Measurements from ENCODE around the gene NPFF.

NPFF gene

GRCh38 chr12:53472056-53472582 lies 35.2 kb downstream of the NPFF start:
- no peak for DNase-seq

- DNase-seq, result no peak
Observed at GRCh38 chr12:53468282-53468681, 39.0 kb downstream of the NPFF start.

DNA sequence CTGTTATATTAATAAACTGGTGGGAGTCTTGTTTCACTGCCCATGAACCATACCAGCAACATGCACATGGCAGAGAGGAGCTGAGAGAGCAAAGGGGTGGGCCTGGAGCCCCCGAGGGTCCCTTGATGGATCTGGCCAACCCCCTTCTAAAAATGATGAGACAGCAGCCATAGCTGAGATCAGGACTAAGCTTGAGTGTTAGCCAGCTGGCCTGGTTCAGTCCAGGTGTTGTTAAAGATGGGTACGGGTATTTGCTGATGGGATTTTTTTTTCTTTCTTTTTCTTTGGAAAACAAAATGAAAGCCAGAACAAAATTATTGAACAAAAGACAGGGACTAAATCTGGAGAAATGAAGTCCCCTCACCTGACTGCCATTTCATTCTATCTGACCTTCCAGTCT lies 39.4 kb downstream of the NPFF start:
- no peak for DNase-seq

GRCh38 chr12:53467082-53467481 lies 40.2 kb downstream of the NPFF start:
- no peak for DNase-seq

GRCh38 chr12:53466640-53467039 lies 40.6 kb downstream of the NPFF start:
- DNase-seq, result peak; percentile 28

DNA sequence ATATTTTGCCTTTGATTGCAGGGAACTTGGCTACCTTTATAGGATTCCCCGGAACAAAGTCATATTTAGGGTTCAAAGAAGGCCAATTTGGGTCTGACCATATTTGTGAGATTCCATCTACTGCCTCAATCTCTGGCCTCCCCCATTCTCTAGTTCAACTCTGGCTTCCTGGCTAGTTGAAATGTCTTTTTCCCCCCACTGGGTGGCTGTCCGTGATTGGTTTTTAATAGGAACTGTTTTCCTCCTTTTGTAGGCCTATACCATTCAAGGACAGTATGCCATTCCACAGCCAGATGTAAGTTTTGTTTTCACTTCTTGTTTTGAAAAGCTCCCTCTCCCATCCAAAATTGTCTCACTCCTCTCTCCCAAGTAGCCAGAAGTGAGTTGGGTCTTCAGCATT lies 41.6 kb downstream of the NPFF start:
- DNase-seq, result no peak

DNA sequence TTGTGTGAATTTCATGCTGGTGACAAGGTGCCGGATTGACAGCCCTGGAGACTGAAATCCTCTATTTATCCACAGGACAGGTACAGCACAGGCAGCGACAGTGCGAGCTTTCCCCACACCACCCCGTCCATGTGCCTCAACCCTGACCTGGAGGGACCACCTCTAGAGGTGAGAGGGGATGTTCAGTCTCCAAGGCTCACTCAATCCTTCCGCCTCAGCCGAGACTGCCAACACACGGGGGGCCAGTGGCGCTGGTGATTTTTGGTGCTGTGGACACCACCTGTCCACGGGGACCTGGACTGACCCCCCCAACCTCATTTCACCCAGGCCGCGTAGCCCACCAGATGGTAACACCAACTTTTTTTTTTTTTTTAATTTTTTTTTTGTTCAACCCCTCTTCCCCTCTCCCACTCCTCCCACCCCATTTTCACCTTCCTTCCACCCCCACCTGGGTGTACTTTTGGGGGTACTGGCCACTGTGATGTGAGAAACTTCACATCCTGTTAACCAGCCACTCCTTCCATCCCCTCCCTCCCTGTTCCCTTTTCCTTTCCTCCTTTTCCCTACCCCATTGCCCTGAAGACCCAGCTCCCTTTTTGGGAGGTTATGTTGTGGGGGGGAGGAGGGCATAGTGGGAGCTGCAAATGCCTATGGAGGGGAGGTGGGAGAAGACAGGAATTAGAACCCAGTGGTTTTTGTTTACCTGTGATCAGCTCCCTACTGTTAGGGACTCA lies 42.4 kb downstream of the NPFF start:
- DNase-seq, result no peak

DNA sequence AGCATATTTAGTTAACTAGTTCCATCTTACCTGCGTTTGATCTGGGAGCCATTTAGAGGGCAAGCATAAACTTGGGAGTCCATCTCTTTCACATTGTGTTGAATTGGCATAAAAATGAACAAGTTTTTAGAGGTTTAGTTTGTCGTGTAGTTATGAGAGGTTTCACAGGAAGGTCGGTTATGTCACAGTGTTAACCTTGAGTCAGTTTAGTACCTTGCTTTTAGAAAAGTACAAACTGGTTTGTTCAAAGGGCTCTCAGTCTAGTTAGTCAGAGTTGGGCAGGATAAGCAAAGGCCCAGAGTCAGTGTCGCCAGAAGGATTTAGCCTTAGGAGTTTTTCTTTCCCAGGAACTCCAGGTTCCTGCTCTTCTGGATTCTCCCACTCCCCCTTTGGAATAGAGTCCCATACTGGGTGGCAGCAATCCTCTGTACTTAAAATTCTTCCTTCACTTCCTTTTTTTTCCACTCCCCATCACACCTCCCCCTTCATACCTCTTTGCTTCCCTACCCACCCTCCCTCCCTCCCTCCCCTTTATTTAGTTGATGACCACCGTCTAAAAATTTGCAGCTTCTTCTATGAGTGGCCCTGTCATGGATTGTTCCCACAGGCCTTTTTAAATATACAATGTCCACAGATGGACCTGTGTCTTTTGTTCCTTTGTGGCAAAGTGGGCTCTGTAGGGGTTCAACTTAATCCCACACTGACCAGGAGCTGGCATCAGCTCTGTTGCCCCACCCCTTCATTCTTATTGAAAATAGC lies 43.3 kb downstream of the NPFF start:
- DNase-seq, result no peak

DNA sequence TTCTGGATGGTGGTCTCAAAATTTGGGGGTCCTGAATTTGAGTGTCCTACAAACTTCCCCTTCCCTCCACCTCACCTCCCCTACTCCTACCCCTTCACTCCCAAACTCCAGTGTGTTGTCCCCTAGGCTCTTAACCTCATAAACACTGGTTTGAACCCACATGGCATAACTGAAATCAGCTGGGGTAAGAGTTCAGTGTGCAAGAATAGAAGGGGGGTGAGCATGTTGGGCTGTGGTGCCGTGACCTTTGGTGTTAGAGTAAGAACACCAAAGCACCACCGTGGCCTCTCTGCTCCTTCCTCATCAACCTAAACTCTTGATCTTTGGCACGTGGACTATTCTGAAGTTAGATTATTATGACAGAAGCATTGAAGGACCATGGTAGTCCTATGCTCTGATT lies 44.3 kb downstream of the NPFF start:
- DNase-seq, result no peak

DNA sequence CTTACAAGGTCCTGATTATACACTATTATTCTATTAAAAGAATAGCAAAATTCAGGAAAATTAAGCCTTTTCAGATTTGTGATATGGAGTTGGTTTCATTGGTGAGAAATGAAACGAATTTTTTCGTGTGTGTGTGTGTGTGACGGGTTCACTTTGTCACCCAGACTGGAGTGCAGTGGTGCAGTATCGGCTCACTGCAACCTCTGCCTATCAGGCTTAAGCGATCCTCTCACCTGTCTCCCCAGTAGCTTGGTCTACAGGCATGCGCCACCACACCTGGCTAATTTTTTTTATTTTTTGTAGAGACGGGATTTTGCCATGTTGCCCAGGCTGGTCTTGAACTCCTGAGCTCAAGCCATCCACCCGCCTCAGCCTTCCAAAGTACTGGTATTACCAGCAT lies 45.7 kb downstream of the NPFF start:
- DNase-seq, result no peak

- DNase-seq, result no peak
Observed at GRCh38 chr12:53461059-53461458, 46.2 kb downstream of the NPFF start.

GRCh38 chr12:53459097-53459496 lies 48.2 kb downstream of the NPFF start:
- DNase-seq, result no peak
